Fibroblast of lung (primary cell): ENCODE data around the gene PADI6.

Experiments used
- CTCF ChIP-seq, 2 donors: IDR thresholded peaks in 1 of 2; conservative IDR thresholded peaks in 1 of 2; 1 replicate in 1 of 2; 2 replicates in 1 of 2; pipeline ENCODE4 v1.5.1; 2011 to 2012; ENCODE audit warnings: low read length in 2 of 2, control low read depth in 1 of 2, inconsistent platforms in 1 of 2, low read depth in 1 of 2, mild to moderate bottlenecking in 1 of 2
- EZH2 ChIP-seq: IDR thresholded peaks from 2 replicates; pipeline ENCODE4 v1.5.1; 2012; ENCODE audit warnings: low read length, control low read depth, mild to moderate bottlenecking; ENCODE audit errors: missing control alignments

- TF ChIP-seq CTCF (conservative IDR thresholded peaks at IDR 0.05 in 1 of 2, IDR thresholded peaks at IDR 0.05 in 1 of 2; ENCODE audit: low read depth in 1 of 2, low read length in 2 of 2) (no peak), EZH2 (no peak)
These were observed 60.4 kb downstream of the PADI6 start for GRCh38 chr1:17432412-17432811.
